ENCODE measurements around the gene GAL.

The GAL gene

DNA sequence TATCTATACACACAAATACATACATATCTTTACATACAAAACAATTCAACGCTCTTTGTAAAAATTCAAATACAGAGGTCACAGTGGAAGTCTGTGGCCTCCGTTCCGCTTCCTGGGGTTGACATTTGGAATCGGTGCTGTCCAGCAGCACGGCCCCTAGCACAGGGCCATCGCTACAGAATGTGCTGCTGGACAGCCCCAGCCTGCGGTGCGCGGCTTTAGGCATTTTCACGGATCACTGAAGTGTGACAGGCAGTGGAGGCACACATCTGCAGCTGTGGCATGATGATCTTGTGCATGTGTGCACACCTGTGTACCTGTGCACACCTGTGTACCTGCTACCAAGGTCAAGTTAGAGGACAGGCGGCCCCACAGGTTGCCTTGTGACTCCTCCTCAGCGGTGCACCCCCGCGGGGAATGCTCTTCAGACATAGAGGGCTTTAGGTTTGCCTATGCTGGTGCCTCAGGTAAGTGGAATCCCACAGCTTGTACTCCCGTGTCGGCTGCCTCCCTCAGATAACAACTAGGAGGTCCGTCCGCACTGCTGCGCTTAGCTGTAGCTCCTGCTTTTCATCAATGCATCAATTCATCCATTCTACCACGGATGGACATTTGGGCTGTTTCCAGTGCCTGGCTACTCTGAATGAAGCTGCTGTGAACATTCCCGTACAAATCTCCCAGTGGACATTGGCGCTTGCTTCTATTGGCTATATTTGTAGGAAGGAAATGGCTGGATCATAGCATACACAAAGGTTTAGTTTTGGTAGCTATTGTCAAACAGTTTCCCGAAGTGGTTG, 29.9 kb downstream of the GAL start:
- DNase-seq, result no peak

DNA sequence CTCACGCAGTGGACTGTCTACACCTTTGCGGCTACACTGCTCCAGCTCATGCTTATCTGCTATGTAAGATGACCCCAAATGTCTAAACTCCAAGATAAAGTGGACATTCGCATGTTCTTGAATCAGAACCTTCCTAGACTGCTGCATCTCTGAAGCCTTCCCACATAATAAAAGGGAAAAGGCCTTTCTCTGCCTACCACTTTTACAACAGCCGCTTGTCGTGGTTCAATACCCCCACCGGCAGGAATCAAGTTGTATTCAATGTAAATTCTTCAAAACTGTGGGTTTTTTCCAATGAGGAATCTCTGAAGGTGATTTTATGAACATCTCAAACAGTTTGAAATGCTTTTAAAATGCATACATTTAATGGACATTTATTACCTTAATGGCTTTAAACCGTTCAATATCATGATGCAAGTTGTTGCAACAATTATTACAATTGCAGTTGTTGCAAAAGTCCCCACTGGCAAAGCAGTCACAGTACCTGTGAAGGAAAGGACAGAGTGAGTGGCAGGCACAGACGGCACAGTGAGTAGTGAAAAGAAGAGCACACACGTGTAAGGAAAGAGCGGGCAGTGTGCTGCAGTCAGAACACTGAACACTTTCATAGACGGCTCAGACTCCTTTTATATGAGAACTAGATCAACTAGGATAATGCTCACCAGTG, 31.2 kb downstream of the GAL start:
- no peak for DNase-seq

DNA sequence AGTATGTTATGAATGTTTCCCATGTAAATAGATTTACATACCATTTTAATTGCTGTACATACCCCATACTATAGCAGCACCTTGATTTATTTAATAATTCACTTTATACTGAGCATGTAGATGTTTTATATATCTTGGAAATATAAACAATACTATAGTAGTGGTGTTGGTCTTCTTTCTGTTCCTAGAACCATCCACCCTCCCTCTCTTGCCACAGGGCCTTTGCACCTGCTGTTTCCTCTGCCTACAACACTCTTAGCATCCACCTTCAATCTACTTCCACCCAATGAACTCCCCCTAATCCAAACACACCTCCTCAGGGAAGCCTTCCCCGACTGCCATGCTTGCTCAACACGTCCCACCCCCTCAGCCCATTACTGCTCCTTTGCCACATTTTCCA, 36.7 kb downstream of the GAL start:
- no peak for DNase-seq

DNA sequence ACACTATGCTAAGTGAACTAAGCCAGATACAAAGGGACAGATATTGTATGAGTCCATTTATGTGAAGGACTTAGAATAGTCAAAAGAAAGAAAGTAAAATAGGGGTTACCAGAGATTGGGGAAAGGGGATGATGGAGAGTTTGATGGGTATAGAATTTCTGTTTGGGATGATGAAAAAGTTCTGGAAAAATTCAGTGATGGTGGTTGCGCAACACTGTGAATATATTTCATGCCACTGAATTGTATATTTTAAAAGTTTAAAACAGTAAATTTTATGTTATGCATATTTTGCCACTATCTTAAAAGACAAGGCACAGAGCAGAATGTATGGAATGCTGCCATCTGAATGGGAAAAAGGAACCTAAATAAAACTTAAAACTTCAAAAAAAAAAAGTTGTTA, 37.8 kb downstream of the GAL start:
- DNase-seq, result no peak

DNA sequence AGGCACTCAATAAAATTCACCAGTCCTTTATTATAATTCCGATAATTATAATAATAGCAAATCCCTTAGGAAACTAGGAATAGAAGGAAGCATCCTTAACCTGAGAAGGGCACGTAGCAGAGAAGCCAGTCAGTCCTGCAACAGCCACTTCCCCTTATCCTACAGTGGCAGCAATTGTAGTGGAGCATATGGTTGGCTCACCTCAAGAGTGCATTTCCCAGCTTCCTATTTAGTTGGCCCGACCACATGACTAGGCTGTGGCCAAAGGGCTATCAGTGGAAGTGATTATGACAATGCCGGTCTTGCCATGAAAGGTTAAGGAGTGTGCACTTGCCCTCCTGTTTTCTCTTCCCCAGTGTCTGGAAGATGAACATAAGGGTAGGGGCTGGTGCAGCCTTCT, 39.9 kb downstream of the GAL start:
- DNase-seq, result no peak

DNA sequence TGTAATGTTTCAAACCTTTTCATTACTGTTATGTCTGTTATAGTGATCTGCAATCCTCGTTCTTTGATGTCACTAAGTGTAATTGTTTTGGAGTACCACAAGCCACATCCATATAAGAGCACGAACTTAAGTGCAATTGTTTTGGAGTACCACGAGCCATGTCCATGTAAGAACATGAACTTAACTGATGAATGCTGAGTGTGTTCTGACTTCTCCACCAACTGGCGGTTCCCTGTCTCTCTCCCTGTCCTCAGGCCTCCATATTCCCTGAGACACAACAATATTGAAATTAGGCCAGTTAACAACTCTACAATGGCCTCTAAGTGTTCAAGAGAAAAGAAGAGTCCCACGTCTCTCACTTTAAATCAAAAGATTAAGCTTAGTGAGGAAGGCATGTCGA, 43.4 kb downstream of the GAL start:
- no peak for DNase-seq

DNA sequence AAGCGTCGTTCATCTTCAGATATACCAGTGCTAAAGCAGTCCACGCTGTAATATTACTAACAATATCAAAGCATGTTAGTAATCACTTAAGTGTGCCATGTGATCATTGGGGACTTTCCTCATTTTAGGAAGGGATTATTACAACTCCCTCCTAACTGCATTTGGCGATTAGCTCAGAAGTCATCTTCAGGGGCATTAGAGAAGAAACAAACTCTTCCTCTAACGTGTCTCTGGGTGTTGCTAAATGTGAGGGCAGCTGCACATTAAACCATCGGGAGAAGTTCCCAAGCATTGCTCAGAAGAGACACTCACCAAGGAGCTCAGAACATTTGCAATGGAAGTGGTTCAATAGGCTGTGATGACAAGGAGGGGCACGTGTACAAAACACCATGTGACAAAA, 49.8 kb downstream of the GAL start:
- no peak for DNase-seq

DNA sequence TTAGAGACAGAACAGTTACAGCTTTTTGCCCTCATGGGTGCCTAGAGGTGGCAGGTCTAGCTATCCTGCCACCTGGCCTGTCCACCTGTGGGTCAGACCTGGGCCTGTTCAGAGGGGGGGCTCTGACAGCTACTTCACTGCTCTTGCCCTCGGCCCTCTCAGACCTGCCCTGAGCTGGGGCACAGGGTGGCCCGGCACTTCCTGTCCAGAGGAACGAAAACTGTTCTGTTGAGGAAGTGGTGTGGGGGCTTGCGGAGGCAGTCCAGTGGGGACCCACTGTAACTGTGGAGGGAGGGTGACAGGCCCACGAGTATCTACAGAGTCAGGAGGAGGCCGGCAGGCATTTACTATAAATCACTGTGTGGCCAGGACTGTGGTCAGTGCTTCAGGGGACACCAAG, 50.8 kb downstream of the GAL start:
- DNase-seq, result no peak

DNA sequence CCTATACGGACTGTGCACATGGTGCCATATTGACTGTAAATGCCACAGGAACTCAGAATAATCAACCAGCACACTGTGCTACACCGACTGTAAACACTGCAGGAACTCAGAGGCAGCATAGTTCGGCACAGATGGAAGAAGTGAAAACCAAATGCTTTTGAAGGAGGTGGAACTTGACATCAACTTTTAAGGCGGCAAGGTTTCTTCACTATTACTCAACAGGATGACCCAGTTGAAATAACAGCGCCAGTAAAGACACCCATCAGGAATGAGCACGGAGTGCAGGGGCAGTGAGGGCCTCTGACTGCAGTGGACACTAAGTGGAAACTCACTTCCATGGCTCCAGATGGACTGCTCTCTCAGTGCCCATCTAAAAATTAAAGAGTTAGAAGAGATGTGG, 51.3 kb downstream of the GAL start:
- no peak for DNase-seq
